Transverse colon (tissue), 4 donors: ENCODE data around the gene TMEM97.
"Not testable (repeated sequence)": the region's sequence is repeated elsewhere in the genome, so short reads cannot be mapped to it uniquely, and the experiment has no call there.

ENCODE experiments used
- CTCF ChIP-seq, 5 experiments: fragments of 200-600 bp in 3 of 5; fragments of 450-650 bp in 2 of 5; sonication (generic) in 3 of 5; IDR thresholded peaks; 1 replicate in 2 of 5; 2 replicates in 3 of 5; pipeline ENCODE4 v1.5.1; 2016 to 2017; ENCODE audit warnings: antibody characterized with exemption in 5 of 5, inconsistent platforms in 3 of 5, mild to moderate bottlenecking in 2 of 5, moderate library complexity in 1 of 5
- POLR2A ChIP-seq: fragments of 450-650 bp; IDR thresholded peaks from one replicate; pipeline ENCODE4 v1.6.1; 2016; ENCODE audit warnings: antibody characterized with exemption, mild to moderate bottlenecking, moderate library complexity
- POLR2AphosphoS5 ChIP-seq, 3 donors: sonication (generic); formaldehyde crosslinking; IDR thresholded peaks; one replicate each; pipeline ENCODE4 v1.6.1; 2016; ENCODE audit warnings: antibody characterized with exemption in 3 of 3

GRCh38 chr17:28292878-28293277 lies 26.1 kb upstream of the TMEM97 start:
- not testable (repeated sequence) for TF ChIP-seq CTCF (IDR thresholded peaks at IDR 0.05); POLR2A; POLR2AphosphoS5 (IDR thresholded peaks at IDR 0.05)
